ENCODE measurements around the gene SAP130.

SAP130 gene

DNA sequence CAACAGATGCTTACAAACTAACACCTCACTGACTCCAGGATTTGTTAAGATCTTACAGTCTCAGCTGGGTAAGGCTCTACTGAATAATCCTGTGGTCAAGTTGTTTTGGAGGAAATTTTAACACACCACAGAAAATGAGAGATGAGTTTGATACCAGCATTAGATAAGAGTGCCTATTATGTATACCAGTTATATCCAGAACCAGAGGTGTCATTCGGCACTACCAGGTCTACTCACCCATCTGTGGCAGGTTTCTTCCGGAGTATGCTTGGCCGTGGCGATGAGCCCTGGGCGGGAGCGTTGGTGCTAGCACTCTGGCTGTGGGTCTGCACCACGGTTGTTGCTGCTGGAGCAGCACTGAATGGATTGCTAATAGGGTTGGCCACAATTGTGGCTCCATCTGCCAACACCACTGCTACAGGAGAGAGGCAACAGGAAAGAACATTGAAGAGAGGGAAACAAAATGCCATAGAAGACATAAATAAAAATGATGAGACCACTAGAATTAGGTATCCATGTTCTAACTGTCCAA, 41.2 kb downstream of the SAP130 start:
- peaks cover 95% of the 10 kb centered on the region for H3K36me3 ChIP-seq (ENCODE audit: insufficient read depth, low read length)
- no peak for ATAC-seq (ENCODE audit: insufficient read depth, low read depth)

GRCh38 chr2:127985735-127986134, 42.1 kb downstream of the SAP130 start:
- no peak overlapping the region for H3K4me2 ChIP-seq (ENCODE audit: insufficient read depth, low read length)
- H3K27ac ChIP-seq (ENCODE audit: low read length) = no peak overlapping the region
- ATAC-seq (ENCODE audit: insufficient read depth, low read depth) (no peak), DNase-seq (no peak)
- TF ChIP-seq, protein P1, sequence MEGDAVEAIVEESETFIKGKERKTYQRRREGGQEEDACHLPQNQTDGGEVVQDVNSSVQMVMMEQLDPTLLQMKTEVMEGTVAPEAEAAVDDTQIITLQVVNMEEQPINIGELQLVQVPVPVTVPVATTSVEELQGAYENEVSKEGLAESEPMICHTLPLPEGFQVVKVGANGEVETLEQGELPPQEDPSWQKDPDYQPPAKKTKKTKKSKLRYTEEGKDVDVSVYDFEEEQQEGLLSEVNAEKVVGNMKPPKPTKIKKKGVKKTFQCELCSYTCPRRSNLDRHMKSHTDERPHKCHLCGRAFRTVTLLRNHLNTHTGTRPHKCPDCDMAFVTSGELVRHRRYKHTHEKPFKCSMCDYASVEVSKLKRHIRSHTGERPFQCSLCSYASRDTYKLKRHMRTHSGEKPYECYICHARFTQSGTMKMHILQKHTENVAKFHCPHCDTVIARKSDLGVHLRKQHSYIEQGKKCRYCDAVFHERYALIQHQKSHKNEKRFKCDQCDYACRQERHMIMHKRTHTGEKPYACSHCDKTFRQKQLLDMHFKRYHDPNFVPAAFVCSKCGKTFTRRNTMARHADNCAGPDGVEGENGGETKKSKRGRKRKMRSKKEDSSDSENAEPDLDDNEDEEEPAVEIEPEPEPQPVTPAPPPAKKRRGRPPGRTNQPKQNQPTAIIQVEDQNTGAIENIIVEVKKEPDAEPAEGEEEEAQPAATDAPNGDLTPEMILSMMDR (IDR thresholded peaks at IDR 0.05; ENCODE audit: borderline replicate concordance, extremely low read depth, low read length, poor library complexity, severe bottlenecking) = no peak
- TF ChIP-seq EZH2 (IDR thresholded peaks at IDR 0.05; ENCODE audit: borderline replicate concordance, low read depth, low read length, severe bottlenecking) = no peak
- no peak overlapping the region for H3K9ac ChIP-seq (ENCODE audit: low read depth, low read length)
- H2AFZ ChIP-seq (ENCODE audit: low read depth, low read length) = no peak overlapping the region
- H4K20me1 ChIP-seq (ENCODE audit: insufficient read depth, low read length) = no peaks in the 10 kb centered on the region
- H3K9me3 ChIP-seq (ENCODE audit: insufficient read depth, low read length, severe bottlenecking) = no peaks in the 10 kb centered on the region
- peaks cover 3% of the 10 kb centered on the region; the same call in 1 of the 2 replicates for H3K79me2 ChIP-seq (ENCODE audit: insufficient read depth, low read length)
- peaks cover 93% of the 10 kb centered on the region for H3K36me3 ChIP-seq (ENCODE audit: insufficient read depth, low read length)
- H3K4me1 ChIP-seq (ENCODE audit: insufficient read depth, low read length) = no peaks in the 10 kb centered on the region
- H3K27me3 ChIP-seq (ENCODE audit: insufficient read depth, low read length, poor library complexity) = no peaks in the 10 kb centered on the region
- H3K4me3 ChIP-seq (ENCODE audit: low read depth in 1 of 2, low read length in 2 of 2) = no peak overlapping the region

More for the DNA sequence above, 41.2 kb downstream of the SAP130 start:
- Histone ChIP-seq H3K4me3 (ENCODE audit: low read depth in 1 of 2, low read length in 2 of 2) (no peak overlapping the region), H3K79me2 (ENCODE audit: insufficient read depth, low read length) (peaks cover 3% of the 10 kb centered on the region; the same call in 1 of the 2 replicates), H3K9me3 (ENCODE audit: insufficient read depth, low read length, severe bottlenecking) (no peaks in the 10 kb centered on the region), H3K4me2 (ENCODE audit: insufficient read depth, low read length) (no peak overlapping the region), H4K20me1 (ENCODE audit: insufficient read depth, low read length) (no peaks in the 10 kb centered on the region), H3K9ac (ENCODE audit: low read depth, low read length) (no peak overlapping the region), H3K27ac (ENCODE audit: low read length) (no peak overlapping the region), H3K27me3 (ENCODE audit: insufficient read depth, low read length, poor library complexity) (no peaks in the 10 kb centered on the region), H3K4me1 (ENCODE audit: insufficient read depth, low read length) (no peaks in the 10 kb centered on the region), H2AFZ (ENCODE audit: low read depth, low read length) (no peak overlapping the region)
- no peak for DNase-seq
- no peak for TF ChIP-seq EZH2 (IDR thresholded peaks at IDR 0.05; ENCODE audit: borderline replicate concordance, low read depth, low read length, severe bottlenecking)
- TF ChIP-seq, protein P1 (IDR thresholded peaks at IDR 0.05; ENCODE audit: borderline replicate concordance, extremely low read depth, low read length, poor library complexity, severe bottlenecking) = no peak

GRCh38 chr2:127985026-127985734, 42.7 kb downstream of the SAP130 start:
- TF ChIP-seq, protein P1 (IDR thresholded peaks at IDR 0.05; ENCODE audit: borderline replicate concordance, extremely low read depth, low read length, poor library complexity, severe bottlenecking) = no peak
- TF ChIP-seq EZH2 (IDR thresholded peaks at IDR 0.05; ENCODE audit: borderline replicate concordance, low read depth, low read length, severe bottlenecking) = no peak
- ATAC-seq (ENCODE audit: insufficient read depth, low read depth) = no peak
- H3K9me3 ChIP-seq (ENCODE audit: insufficient read depth, low read length, severe bottlenecking) = no peaks in the 10 kb centered on the region
- no peaks in the 10 kb centered on the region for H4K20me1 ChIP-seq (ENCODE audit: insufficient read depth, low read length)
- no peak overlapping the region for H3K4me2 ChIP-seq (ENCODE audit: insufficient read depth, low read length)
- peaks cover 93% of the 10 kb centered on the region for H3K36me3 ChIP-seq (ENCODE audit: insufficient read depth, low read length)
- H2AFZ ChIP-seq (ENCODE audit: low read depth, low read length) = no peak overlapping the region
- H3K79me2 ChIP-seq (ENCODE audit: insufficient read depth, low read length) = peaks cover 6% of the 10 kb centered on the region; the same call in 1 of the 2 replicates
- DNase-seq = no peak
- H3K4me1 ChIP-seq (ENCODE audit: insufficient read depth, low read length) = no peaks in the 10 kb centered on the region
- no peak overlapping the region for H3K4me3 ChIP-seq (ENCODE audit: low read depth in 1 of 2, low read length in 2 of 2)
- no peaks in the 10 kb centered on the region for H3K27me3 ChIP-seq (ENCODE audit: insufficient read depth, low read length, poor library complexity)
- H3K27ac ChIP-seq (ENCODE audit: low read length) = no peak overlapping the region
- no peak overlapping the region for H3K9ac ChIP-seq (ENCODE audit: low read depth, low read length)

All from DND-41 (cell line).